Coronary artery (tissue), 2 donors: ENCODE data around the gene CARD19.

ENCODE experiments used
- DNase-seq: peaks from one replicate; pipeline ENCODE4 v3.0.0-alpha.2; 2017; ENCODE audit warnings: low spot score
- H3K27ac ChIP-seq, 2 donors: fragments of 200-600 bp; sonication (generic); one replicate each; pipeline ENCODE4 v1.5.1; 2016 to 2019
- H3K4me3 ChIP-seq: fragments of 200-600 bp; sonication (generic); 2 replicates; pipeline ENCODE4 v1.5.1; 2016; ENCODE audit warnings: mild to moderate bottlenecking, moderate library complexity
- CTCF ChIP-seq: fragments of 200-600 bp; sonication (generic); IDR thresholded peaks from one replicate; pipeline ENCODE4 v1.5.1; 2019; ENCODE audit warnings: antibody characterized with exemption

CARD19 gene

DNA sequence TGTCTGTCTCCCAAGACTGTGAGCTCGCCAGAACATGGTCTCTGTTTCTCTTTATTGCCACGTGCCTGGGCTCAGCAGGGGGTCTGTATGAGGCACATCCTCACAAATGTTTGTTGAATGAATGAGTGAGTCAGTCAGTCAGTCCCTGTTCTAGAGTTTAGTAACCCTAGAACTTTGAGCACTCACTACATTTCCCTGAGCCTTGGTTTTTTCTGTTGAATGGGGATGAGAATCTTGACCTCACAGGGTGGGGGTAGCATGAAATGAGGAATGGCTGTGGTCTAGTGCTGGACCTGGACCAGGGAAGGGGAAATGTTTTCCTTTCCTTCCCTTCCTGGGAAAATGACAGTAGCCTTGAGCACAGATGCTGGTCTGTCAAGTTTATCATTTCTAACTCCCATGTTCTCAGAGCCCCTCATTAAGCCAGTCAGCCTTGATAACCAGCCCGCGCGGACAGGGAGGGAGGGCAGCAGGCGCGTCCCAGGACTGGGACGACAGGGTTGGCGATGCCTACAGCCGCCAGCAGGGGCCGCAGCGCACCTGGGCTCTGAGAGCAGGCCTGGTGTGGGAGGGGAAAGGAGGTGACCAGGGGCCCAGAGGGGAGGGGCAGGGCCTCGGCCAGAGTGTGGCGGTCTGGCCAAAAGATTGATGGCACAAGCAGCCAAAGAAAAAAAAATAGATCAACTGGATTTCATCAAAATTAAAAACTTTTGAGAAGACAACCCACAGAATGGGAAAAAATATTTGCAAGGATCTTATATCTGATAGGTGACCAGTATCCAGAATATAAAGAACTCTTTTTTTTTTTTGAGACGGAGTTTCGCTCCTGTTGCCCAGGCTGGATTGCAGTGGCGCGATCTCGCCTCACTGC lies 63.8 kb downstream of the CARD19 start:
- H3K27ac ChIP-seq: no peak overlapping the region
- no peak overlapping the region for H3K4me3 ChIP-seq
- TF ChIP-seq CTCF: peak; percentile 92
- DNase-seq: no peak

- Histone ChIP-seq H3K27ac (no peak overlapping the region), H3K4me3 (no peak overlapping the region)
- no peak for DNase-seq
- TF ChIP-seq CTCF: no peak
Observed at GRCh38 chr9:93161786-93162562, 66.0 kb downstream of the CARD19 start.
